ENCODE data around the gene MEPE. TPM values are rescaled to one million over a fixed set of nuclear protein-coding genes. Genes with fewer than 3 reads are reported as not detected.

Gene MEPE
- total RNA-seq (ENCODE audit: low replicate concordance): not detected in 2 replicates

GRCh38 chr4:87832669-87833068 is at the start of gene MEPE:
TSS of gene MEPE (plus strand) at chr4:87832969. CDS start at chr4:87834715, 1,746 bp downstream.

GRCh38 chr4:87799301-87800113 is 33.3 kb upstream of the MEPE start, which contains the start of gene IBSP:
TSS of gene IBSP (plus strand) at chr4:87799554. CDS start at chr4:87802362, 2,808 bp downstream.

Other genes starting within 250 kb of the MEPE start
- gene DSPP, start 224.4 kb upstream of the MEPE start, total RNA-seq (ENCODE audit: low replicate concordance): not detected in 2 replicates
- gene DMP1, start 182.7 kb upstream of the MEPE start, total RNA-seq (ENCODE audit: low replicate concordance): not detected in 2 replicates
- 0.90 TPM in 1 of 2 replicates, not detected in the other for gene IBSP, start 33.4 kb upstream of the MEPE start, total RNA-seq (ENCODE audit: low replicate concordance)
- gene SPP1, start 142.7 kb downstream of the MEPE start, total RNA-seq (ENCODE audit: low replicate concordance): 0.15 and 0.23 TPM in 2 replicates
- gene PKD2, start 174.7 kb downstream of the MEPE start, total RNA-seq (ENCODE audit: low replicate concordance): 120 and 153 TPM in 2 replicates